A549 (cell line): ENCODE results near the gene ELF2.

Experiments used
- CTCF ChIP-seq: fragments of >200 bp; sonication (Bioruptor Twin); formaldehyde crosslinking; IDR thresholded peaks from 3 replicates; pipeline ENCODE4 v1.5.1; 2016
- POLR2AphosphoS2 ChIP-seq: conservative IDR thresholded peaks from 2 replicates; pipeline ENCODE4 v1.6.1; 2012; ENCODE audit warnings: low read length, improper control_type of control experiment, inconsistent platforms

GRCh38 chr4:139202991-139203390 is 26.0 kb upstream of the ELF2 start:
- no peak for TF ChIP-seq POLR2AphosphoS2
- TF ChIP-seq CTCF, result no peak
